GM12891 (cell line): Measurements from ENCODE around the gene SLC9C1.

Experiments used
- PAX5 ChIP-seq: IDR thresholded peaks from 2 replicates; pipeline ENCODE4 v1.6.1; 2011; ENCODE audit warnings: low read length, moderate library complexity, mild to moderate bottlenecking; ENCODE audit not compliant: insufficient read depth, severe bottlenecking
- POLR2A ChIP-seq: IDR thresholded peaks from 2 replicates; pipeline ENCODE4 v1.6.1; 2011; ENCODE audit warnings: low read depth, low read length, control low read depth
- POLR2AphosphoS5 ChIP-seq: IDR thresholded peaks from 2 replicates; pipeline ENCODE4 v1.6.1; 2011; ENCODE audit warnings: low read depth, low read length, control low read depth
- POU2F2 ChIP-seq: IDR thresholded peaks from 2 replicates; pipeline ENCODE4 v1.6.1; 2011; ENCODE audit warnings: low read depth, mild to moderate bottlenecking, control low read depth, low read length, moderate library complexity
- SPI1 ChIP-seq: IDR thresholded peaks from 2 replicates; pipeline ENCODE4 v1.6.1; 2011; ENCODE audit warnings: low read depth, low read length, control low read depth
- TAF1 ChIP-seq: IDR thresholded peaks from 2 replicates; pipeline ENCODE4 v1.6.1; 2011; ENCODE audit warnings: low read depth, low read length, control low read depth

GRCh38 chr3:112228786-112229185, 65.2 kb downstream of the SLC9C1 start:
- TF ChIP-seq POLR2AphosphoS5: no peak
- TF ChIP-seq POLR2A: no peak
- TF ChIP-seq SPI1: no peak
- TF ChIP-seq POU2F2: no peak
- no peak for TF ChIP-seq TAF1
- no peak for TF ChIP-seq PAX5
